ENCODE measurements around the gene DOCK7. TPM values are rescaled to one million over a fixed set of nuclear protein-coding genes. Genes with fewer than 3 reads are reported as not detected.

The DOCK7 gene, protein sequence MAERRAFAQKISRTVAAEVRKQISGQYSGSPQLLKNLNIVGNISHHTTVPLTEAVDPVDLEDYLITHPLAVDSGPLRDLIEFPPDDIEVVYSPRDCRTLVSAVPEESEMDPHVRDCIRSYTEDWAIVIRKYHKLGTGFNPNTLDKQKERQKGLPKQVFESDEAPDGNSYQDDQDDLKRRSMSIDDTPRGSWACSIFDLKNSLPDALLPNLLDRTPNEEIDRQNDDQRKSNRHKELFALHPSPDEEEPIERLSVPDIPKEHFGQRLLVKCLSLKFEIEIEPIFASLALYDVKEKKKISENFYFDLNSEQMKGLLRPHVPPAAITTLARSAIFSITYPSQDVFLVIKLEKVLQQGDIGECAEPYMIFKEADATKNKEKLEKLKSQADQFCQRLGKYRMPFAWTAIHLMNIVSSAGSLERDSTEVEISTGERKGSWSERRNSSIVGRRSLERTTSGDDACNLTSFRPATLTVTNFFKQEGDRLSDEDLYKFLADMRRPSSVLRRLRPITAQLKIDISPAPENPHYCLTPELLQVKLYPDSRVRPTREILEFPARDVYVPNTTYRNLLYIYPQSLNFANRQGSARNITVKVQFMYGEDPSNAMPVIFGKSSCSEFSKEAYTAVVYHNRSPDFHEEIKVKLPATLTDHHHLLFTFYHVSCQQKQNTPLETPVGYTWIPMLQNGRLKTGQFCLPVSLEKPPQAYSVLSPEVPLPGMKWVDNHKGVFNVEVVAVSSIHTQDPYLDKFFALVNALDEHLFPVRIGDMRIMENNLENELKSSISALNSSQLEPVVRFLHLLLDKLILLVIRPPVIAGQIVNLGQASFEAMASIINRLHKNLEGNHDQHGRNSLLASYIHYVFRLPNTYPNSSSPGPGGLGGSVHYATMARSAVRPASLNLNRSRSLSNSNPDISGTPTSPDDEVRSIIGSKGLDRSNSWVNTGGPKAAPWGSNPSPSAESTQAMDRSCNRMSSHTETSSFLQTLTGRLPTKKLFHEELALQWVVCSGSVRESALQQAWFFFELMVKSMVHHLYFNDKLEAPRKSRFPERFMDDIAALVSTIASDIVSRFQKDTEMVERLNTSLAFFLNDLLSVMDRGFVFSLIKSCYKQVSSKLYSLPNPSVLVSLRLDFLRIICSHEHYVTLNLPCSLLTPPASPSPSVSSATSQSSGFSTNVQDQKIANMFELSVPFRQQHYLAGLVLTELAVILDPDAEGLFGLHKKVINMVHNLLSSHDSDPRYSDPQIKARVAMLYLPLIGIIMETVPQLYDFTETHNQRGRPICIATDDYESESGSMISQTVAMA (N-terminal part only)
- 1 to 10 TPM; 5.8 to 7.1 TPM for total RNA-seq

- POLR2A ChIA-PET = no interaction called here
- Mint-ChIP-seq H3K4me3 (peak within 1 kb of the TSS; percentile 89), H3K27me3 (peaks cover 4% of the 10 kb centered on the region), H3K27ac (peak within 1 kb of the TSS; percentile 82), H3K4me1 (peaks cover 9% of the 10 kb centered on the region), H3K36me3 (peaks cover 1% of the 10 kb centered on the region), H3K9me3 (no peaks in the 10 kb centered on the region)
- DNase-seq (peak; percentile 75), ATAC-seq (ENCODE audit: low read depth) (peak; percentile 78)
Measured at GRCh38 chr1:62687903-62688686, at the start of gene DOCK7. TSS of gene DOCK7 (minus strand) at chr1:62688386. CDS start at chr1:62688264, 122 bp downstream.

DNA sequence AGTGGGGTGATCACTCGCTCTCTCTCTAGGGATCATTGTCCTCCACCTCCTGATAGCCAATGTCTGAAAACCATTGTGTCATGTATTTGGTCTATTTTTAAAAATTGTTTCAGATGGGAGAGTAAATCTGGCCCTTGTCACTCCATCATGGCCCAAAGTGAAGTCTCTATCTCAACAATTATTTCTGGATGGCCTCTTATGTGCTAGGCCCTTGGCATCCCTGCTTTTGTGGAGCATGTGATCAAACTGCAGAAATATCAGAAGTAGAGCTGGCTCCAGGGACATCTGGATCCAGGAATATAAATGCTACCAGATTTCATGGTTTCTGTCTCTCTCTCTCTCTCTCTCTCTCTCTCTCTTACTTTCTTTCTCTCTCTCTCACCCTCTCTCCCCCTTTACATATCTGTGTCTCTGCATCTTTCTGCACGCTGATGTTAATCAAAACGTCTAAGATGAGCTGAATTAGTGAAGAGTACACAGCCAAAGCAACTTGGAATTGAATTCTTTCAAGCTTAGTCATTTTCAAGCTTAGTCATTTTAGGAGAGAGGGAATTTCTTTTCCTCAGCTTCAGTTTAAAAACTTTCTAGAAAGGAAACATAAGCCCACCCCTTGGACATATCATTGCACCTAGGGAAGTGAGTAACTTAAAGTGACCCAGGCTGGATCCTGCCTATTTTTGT is 47.4 kb upstream of the DOCK7 start:
- DNase-seq = no peak
- POLR2A ChIA-PET = no interaction called here
- Mint-ChIP-seq H3K9me3 (no peaks in the 10 kb centered on the region), H3K36me3 (no peaks in the 10 kb centered on the region), H3K27me3 (peaks cover 8% of the 10 kb centered on the region), H3K27ac (no peak overlapping the region), H3K4me3 (no peak overlapping the region), H3K4me1 (no peaks in the 10 kb centered on the region)
- ATAC-seq (ENCODE audit: low read depth) = no peak

GRCh38 chr1:62732331-62732730 is 44.1 kb upstream of the DOCK7 start:
- H3K27ac Mint-ChIP-seq = no peak overlapping the region
- H3K4me1 Mint-ChIP-seq = no peaks in the 10 kb centered on the region
- H3K27me3 Mint-ChIP-seq = peaks cover 8% of the 10 kb centered on the region
- DNase-seq (no peak), ATAC-seq (ENCODE audit: low read depth) (no peak)
- H3K4me3 Mint-ChIP-seq = no peak overlapping the region
- H3K36me3 Mint-ChIP-seq = no peaks in the 10 kb centered on the region
- POLR2A ChIA-PET = no interaction called here
- no peaks in the 10 kb centered on the region for H3K9me3 Mint-ChIP-seq

DNA sequence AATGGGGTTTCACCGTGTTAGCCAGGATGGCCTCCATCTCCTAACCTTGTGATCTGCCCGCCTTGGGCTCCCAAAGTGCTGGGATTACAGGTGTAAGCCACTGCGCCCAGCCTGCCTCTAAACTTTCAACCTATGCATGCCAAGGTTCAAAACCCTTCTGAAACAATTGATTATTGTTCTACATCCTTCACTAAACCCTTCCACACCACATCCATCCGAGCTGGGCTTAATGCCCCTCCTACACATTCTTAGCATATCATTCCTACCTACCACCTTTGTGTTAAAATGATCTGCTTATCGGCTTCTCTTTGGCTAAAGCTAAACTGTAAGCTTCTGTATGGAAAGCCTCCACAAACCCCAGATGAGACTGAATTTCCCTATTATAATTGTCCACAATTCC is 40.8 kb upstream of the DOCK7 start:
- Mint-ChIP-seq H3K36me3 (no peaks in the 10 kb centered on the region), H3K27ac (no peak overlapping the region), H3K4me3 (no peak overlapping the region), H3K4me1 (peaks cover 1% of the 10 kb centered on the region), H3K27me3 (peaks cover 19% of the 10 kb centered on the region), H3K9me3 (no peaks in the 10 kb centered on the region)
- ATAC-seq (ENCODE audit: low read depth) = no peak
- POLR2A ChIA-PET = no interaction called here
- DNase-seq = no peak

GRCh38 chr1:62727656-62728407 is 39.6 kb upstream of the DOCK7 start:
- H3K4me3 Mint-ChIP-seq = no peak overlapping the region
- POLR2A ChIA-PET = no interaction called here
- DNase-seq = no peak
- peaks cover 1% of the 10 kb centered on the region for H3K4me1 Mint-ChIP-seq
- no peak overlapping the region for H3K27ac Mint-ChIP-seq
- no peaks in the 10 kb centered on the region for H3K9me3 Mint-ChIP-seq
- H3K36me3 Mint-ChIP-seq = no peaks in the 10 kb centered on the region
- no peak for ATAC-seq (ENCODE audit: low read depth)
- H3K27me3 Mint-ChIP-seq = peaks cover 19% of the 10 kb centered on the region

- no peaks in the 10 kb centered on the region for H3K36me3 Mint-ChIP-seq
- H3K27ac Mint-ChIP-seq = no peak overlapping the region
- no peak overlapping the region for H3K4me3 Mint-ChIP-seq
- POLR2A ChIA-PET = no interaction called here
- DNase-seq (no peak), ATAC-seq (ENCODE audit: low read depth) (no peak)
- H3K4me1 Mint-ChIP-seq = peaks cover 1% of the 10 kb centered on the region
- H3K27me3 Mint-ChIP-seq = peaks cover 19% of the 10 kb centered on the region
- no peaks in the 10 kb centered on the region for H3K9me3 Mint-ChIP-seq
Measured at GRCh38 chr1:62726011-62726442, 37.8 kb upstream of the DOCK7 start.

DNA sequence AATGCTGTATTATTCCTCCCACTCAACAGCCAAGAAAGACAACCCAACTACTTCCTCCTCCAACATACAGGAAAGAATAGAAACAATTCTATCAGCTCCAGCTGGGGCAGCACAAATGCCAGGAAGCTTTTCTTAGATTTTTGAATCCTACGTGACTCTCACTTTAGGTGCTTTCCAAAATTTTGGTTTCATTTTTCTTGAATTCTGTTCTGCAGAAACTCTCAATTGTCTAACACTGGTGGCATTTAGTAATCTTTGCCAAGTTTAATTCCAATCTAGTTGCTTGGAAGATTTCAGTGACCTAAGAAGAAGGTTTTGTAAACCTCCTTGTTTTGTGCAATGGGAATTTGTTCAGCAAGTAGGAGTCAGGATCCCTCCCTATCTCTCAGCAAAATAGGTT is 37.1 kb upstream of the DOCK7 start:
- DNase-seq (no peak), ATAC-seq (ENCODE audit: low read depth) (no peak)
- H3K27ac Mint-ChIP-seq = no peak overlapping the region
- H3K27me3 Mint-ChIP-seq = peaks cover 19% of the 10 kb centered on the region
- no peaks in the 10 kb centered on the region for H3K9me3 Mint-ChIP-seq
- H3K4me1 Mint-ChIP-seq = peaks cover 1% of the 10 kb centered on the region
- H3K4me3 Mint-ChIP-seq = no peak overlapping the region
- H3K36me3 Mint-ChIP-seq = no peaks in the 10 kb centered on the region
- POLR2A ChIA-PET = no interaction called here

DNA sequence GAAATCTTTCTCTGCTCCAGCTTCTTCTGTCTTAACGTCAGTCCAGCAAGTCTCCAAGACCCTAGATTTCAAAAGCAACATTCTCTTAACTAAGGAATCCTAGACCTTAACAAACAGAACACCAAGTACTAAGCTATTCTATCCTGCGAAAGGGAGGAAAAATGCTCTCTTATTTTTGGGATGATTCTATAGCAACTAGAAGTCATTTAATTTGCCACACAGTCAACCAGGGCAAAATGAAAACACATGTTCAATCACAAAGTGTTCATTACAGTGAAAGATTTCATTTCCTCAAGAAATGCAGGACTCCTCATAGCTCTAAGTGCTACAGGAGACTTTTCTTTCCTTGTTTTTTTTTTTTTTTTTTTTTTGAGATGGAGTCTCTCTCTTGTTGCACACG is 36.2 kb upstream of the DOCK7 start:
- Mint-ChIP-seq H3K4me1 (peaks cover 1% of the 10 kb centered on the region), H3K4me3 (no peak overlapping the region), H3K27ac (no peak overlapping the region), H3K9me3 (no peaks in the 10 kb centered on the region), H3K36me3 (no peaks in the 10 kb centered on the region), H3K27me3 (peaks cover 19% of the 10 kb centered on the region)
- POLR2A ChIA-PET = no interaction called here
- no peak for ATAC-seq (ENCODE audit: low read depth)
- no peak for DNase-seq

GRCh38 chr1:62723883-62724282 is 35.7 kb upstream of the DOCK7 start:
- Mint-ChIP-seq H3K27ac (no peak overlapping the region), H3K9me3 (no peaks in the 10 kb centered on the region), H3K4me3 (no peak overlapping the region), H3K27me3 (peaks cover 16% of the 10 kb centered on the region), H3K4me1 (peaks cover 1% of the 10 kb centered on the region), H3K36me3 (no peaks in the 10 kb centered on the region)
- no peak for DNase-seq
- no peak for ATAC-seq (ENCODE audit: low read depth)
- POLR2A ChIA-PET = no interaction called here

GRCh38 chr1:62722796-62723195 is 34.6 kb upstream of the DOCK7 start:
- Mint-ChIP-seq H3K36me3 (no peaks in the 10 kb centered on the region), H3K27me3 (peaks cover 15% of the 10 kb centered on the region), H3K4me3 (no peak overlapping the region), H3K4me1 (peaks cover 1% of the 10 kb centered on the region), H3K27ac (no peak overlapping the region), H3K9me3 (no peaks in the 10 kb centered on the region)
- no peak for DNase-seq
- no peak for ATAC-seq (ENCODE audit: low read depth)
- POLR2A ChIA-PET = no interaction called here

DNA sequence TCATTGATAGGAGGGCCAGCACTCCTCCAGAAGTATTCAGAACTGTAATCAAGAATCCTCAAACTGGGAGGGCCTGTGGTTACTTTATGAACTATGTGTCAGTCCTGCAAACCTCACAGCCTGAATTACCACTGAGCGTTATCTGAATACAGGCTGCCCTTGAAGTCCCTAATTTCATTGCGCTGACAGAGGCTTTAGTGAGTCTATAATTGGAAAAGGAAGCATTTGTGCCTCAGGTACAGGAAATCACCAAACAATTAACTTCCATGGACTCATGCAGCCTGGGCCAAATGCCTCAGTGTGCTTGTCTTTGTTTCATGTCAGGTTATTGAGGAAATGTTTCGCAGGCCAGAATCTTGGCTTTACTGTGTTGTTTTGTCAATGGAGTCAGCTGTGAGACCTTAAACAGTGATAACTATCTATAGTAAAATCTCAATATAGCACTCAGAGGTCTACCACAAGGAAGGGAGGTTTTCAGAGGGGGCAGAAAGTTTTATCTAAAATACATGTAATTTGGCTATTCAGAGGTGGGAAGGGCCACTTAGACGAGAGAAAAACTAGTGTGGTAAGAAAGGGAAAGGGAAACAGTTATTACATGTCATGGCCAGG is 32.9 kb upstream of the DOCK7 start:
- peaks cover 1% of the 10 kb centered on the region for H3K4me1 Mint-ChIP-seq
- H3K27me3 Mint-ChIP-seq = peaks cover 9% of the 10 kb centered on the region
- no peak for ATAC-seq (ENCODE audit: low read depth)
- no peak overlapping the region for H3K27ac Mint-ChIP-seq
- no peaks in the 10 kb centered on the region for H3K36me3 Mint-ChIP-seq
- no peaks in the 10 kb centered on the region for H3K9me3 Mint-ChIP-seq
- no peak for DNase-seq
- POLR2A ChIA-PET = no interaction called here
- H3K4me3 Mint-ChIP-seq = no peak overlapping the region

Measured in activated naive CD8-positive, alpha-beta T cell treated with anti-CD3 and anti-CD28 coated beads, Interleukin-2, amount 10 ng/mL, durations not matched to agents 7 days and 5 days (primary cell).